GM19467 (cell line): Measurements from ENCODE around the gene FRMD4A.
"Not testable (repeated sequence)": the region's sequence is repeated elsewhere in the genome, so short reads cannot be mapped to it uniquely, and the experiment has no call there.

Source experiments
- ATAC-seq: cut with Tn5 transposase; IDR thresholded peaks from one replicate; pipeline ENCODE4 v1.9.1; 2021; ENCODE audit warnings: mild to moderate bottlenecking, moderate library complexity; ENCODE audit not compliant: unreplicated experiment

FRMD4A gene

GRCh38 chr10:14066106-14066505 lies 264.6 kb downstream of the FRMD4A start:
- ATAC-seq, result no peak

GRCh38 chr10:14063531-14064285 lies 267.0 kb downstream of the FRMD4A start:
- ATAC-seq, result no peak

GRCh38 chr10:14062528-14063260 lies 268.0 kb downstream of the FRMD4A start:
- ATAC-seq, result no peak

- no peak for ATAC-seq
Measured at GRCh38 chr10:14060320-14061070, 270.2 kb downstream of the FRMD4A start.

GRCh38 chr10:14056610-14057332 lies 274.0 kb downstream of the FRMD4A start:
- ATAC-seq, result no peak

GRCh38 chr10:14052931-14053330 lies 277.8 kb downstream of the FRMD4A start:
- ATAC-seq, result no peak

- no peak for ATAC-seq
Measured at GRCh38 chr10:14050598-14050997, 280.1 kb downstream of the FRMD4A start.

- no peak for ATAC-seq
Measured at GRCh38 chr10:14048930-14049613, 281.7 kb downstream of the FRMD4A start.

GRCh38 chr10:14047431-14047830 lies 283.3 kb downstream of the FRMD4A start:
- no peak for ATAC-seq

- not testable (repeated sequence) for ATAC-seq
Measured at GRCh38 chr10:14042051-14042450, 288.7 kb downstream of the FRMD4A start.

GRCh38 chr10:14040787-14041631 lies 289.7 kb downstream of the FRMD4A start:
- no peak for ATAC-seq

- no peak for ATAC-seq
Measured at GRCh38 chr10:14039968-14040668, 290.6 kb downstream of the FRMD4A start.

GRCh38 chr10:14036233-14036632 lies 294.5 kb downstream of the FRMD4A start:
- ATAC-seq, result no peak

- ATAC-seq, result no peak
Measured at GRCh38 chr10:14035506-14035905, 295.2 kb downstream of the FRMD4A start.

GRCh38 chr10:14032406-14032998 lies 298.2 kb downstream of the FRMD4A start:
- no peak for ATAC-seq

- no peak for ATAC-seq
Measured at GRCh38 chr10:14026325-14026724, 304.4 kb downstream of the FRMD4A start.

- no peak for ATAC-seq
Measured at GRCh38 chr10:14025283-14026189, 305.2 kb downstream of the FRMD4A start.
